Smooth muscle cell (in vitro differentiated cells): Measurements from ENCODE around the gene BORCS6. TPM values are rescaled to one million over a fixed set of nuclear protein-coding genes. Genes with fewer than 3 reads are reported as not detected.

ENCODE experiments used
- DNase-seq: peaks from one replicate; lab custom pipeline; 2025; ENCODE audit not compliant: unreplicated experiment; lab: John Stamatoyannopoulos, UW
- H2AFZ ChIP-seq: fragments of 200-600 bp; sonication (generic); 2 replicates; pipeline ENCODE4 v1.6.0; 2016; ENCODE audit warnings: antibody characterized with exemption, low read depth, mild to moderate bottlenecking
- H3F3A ChIP-seq: fragments of 200-600 bp; sonication (generic); 2 replicates; pipeline ENCODE4 v1.6.0; 2017; ENCODE audit warnings: antibody characterized with exemption, low read depth
- H3K27ac ChIP-seq: fragments of 200-600 bp; sonication (generic); 2 replicates; pipeline ENCODE4 v1.5.1; 2016; ENCODE audit warnings: low read depth, mild to moderate bottlenecking
- H3K27me3 ChIP-seq: fragments of 200-600 bp; sonication (generic); 2 replicates; pipeline ENCODE4 v1.6.1; 2016; ENCODE audit warnings: low read depth, mild to moderate bottlenecking
- H3K36me3 ChIP-seq: fragments of 200-600 bp; sonication (generic); 2 replicates; pipeline ENCODE4 v1.5.1; 2016; ENCODE audit warnings: low read depth
- H3K4me1 ChIP-seq: fragments of 200-600 bp; sonication (generic); 2 replicates; pipeline ENCODE4 v1.5.1; 2016; ENCODE audit warnings: low read depth
- H3K4me2 ChIP-seq: fragments of 200-600 bp; sonication (generic); 2 replicates; pipeline ENCODE4 v1.6.0; 2016; ENCODE audit warnings: mild to moderate bottlenecking
- H3K4me3 ChIP-seq: fragments of 200-600 bp; sonication (generic); 2 replicates; pipeline ENCODE4 v1.5.1; 2016; ENCODE audit warnings: mild to moderate bottlenecking
- H3K79me2 ChIP-seq: fragments of 200-600 bp; sonication (generic); 2 replicates; pipeline ENCODE4 v1.6.0; 2016; ENCODE audit warnings: low read depth, mild to moderate bottlenecking
- H3K9ac ChIP-seq: fragments of 200-600 bp; sonication (generic); 2 replicates; pipeline ENCODE4 v1.6.0; 2016; ENCODE audit warnings: low read depth
- H3K9me3 ChIP-seq: fragments of 200-600 bp; sonication (generic); replicated peaks from 2 replicates; pipeline ENCODE4 v1.5.1; 2016; ENCODE audit warnings: low read depth
- H4K20me1 ChIP-seq: fragments of 200-600 bp; sonication (generic); 2 replicates; pipeline ENCODE4 v1.6.0; 2016; ENCODE audit warnings: low read depth
- WGBS: methylation state at CpG from one replicate; pipeline ENCODE4 v1.1.7; 2016; ENCODE audit warnings: low lambda C conversion rate; 5-methylcytosine and 5-hydroxymethylcytosine counted together
- polyA plus RNA-seq: library from polyadenylated mRNA; unstranded; fragments of >200 nt; fragmentation: Nextera tagmentation; extraction: Ambion mirVana; gene quantifications from 2 replicates; pipeline ENCODE4 v1.2.1, GENCODE V29; 2016
- total RNA-seq: library from RNA; depleted of rRNA; stranded (reverse); fragments of >200 nt; gene quantifications from 2 replicates; pipeline ENCODE4 v1.2.3, GENCODE V29; 2014
- TF ChIP-seq, protein P1 (sequence below): fragments of 200-600 bp; sonication (generic); IDR thresholded peaks from 2 replicates; pipeline ENCODE4 v1.5.1; 2017; ENCODE audit warnings: borderline replicate concordance, mild to moderate bottlenecking, antibody characterized with exemption; ENCODE audit not compliant: insufficient read depth, poor library complexity, severe bottlenecking

Gene BORCS6
- total and polyA plus RNA-seq, 2 experiments from 2014 or later, result 3.2 to 6.3 TPM

DNA sequence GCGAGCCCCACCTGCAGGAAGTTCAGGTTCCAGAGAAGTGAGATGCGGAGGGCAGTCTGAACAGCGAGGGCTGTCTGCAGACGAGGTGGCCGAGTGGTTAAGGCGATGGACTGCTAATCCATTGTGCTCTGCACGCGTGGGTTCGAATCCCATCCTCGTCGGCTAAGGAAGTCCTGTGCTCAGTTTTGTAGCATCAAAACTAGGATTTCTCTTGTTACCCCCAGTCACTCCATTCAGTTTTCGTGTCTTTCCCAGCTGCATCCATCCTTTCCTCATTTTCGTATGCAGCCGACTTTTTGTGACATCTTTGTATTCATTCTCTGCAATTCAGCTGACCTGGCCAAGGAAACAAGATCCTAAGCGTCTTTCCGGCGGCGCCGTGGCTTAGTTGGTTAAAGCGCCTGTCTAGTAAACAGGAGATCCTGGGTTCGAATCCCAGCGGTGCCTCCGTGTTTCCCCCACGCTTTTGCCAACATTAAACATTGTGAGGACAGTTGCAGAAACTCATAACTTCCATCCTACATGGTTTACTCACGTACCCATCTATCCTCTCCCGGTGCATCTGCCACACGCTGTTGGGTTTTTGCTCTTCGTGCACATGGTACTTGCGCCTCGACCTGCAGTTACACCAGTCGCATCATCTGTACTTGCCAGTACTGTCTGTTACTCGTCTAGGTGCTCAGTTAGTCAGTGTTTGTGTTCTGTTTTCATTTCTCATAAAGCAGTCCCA lies 3.0 kb downstream of the BORCS6 start:
- H3K4me1 ChIP-seq, result peaks cover 12% of the 10 kb centered on the region
- H4K20me1 ChIP-seq, result peaks cover 19% of the 10 kb centered on the region
- peak overlapping the region; percentile 99 for H2AFZ ChIP-seq
- no peaks in the 10 kb centered on the region for H3K79me2 ChIP-seq
- TF ChIP-seq, protein P1, sequence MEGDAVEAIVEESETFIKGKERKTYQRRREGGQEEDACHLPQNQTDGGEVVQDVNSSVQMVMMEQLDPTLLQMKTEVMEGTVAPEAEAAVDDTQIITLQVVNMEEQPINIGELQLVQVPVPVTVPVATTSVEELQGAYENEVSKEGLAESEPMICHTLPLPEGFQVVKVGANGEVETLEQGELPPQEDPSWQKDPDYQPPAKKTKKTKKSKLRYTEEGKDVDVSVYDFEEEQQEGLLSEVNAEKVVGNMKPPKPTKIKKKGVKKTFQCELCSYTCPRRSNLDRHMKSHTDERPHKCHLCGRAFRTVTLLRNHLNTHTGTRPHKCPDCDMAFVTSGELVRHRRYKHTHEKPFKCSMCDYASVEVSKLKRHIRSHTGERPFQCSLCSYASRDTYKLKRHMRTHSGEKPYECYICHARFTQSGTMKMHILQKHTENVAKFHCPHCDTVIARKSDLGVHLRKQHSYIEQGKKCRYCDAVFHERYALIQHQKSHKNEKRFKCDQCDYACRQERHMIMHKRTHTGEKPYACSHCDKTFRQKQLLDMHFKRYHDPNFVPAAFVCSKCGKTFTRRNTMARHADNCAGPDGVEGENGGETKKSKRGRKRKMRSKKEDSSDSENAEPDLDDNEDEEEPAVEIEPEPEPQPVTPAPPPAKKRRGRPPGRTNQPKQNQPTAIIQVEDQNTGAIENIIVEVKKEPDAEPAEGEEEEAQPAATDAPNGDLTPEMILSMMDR, result no peak
- peak overlapping the region; percentile 88 for H3K4me2 ChIP-seq
- peak; percentile 88 for DNase-seq
- no peaks in the 10 kb centered on the region for H3K9me3 ChIP-seq
- no peaks in the 10 kb centered on the region for H3K36me3 ChIP-seq
- H3K27me3 ChIP-seq, result no peaks in the 10 kb centered on the region
- peaks cover 17% of the 10 kb centered on the region for H3F3A ChIP-seq
- H3K9ac ChIP-seq, result no peak overlapping the region
- H3K4me3 ChIP-seq, result peak overlapping the region; percentile 75
- peak overlapping the region; percentile 55 for H3K27ac ChIP-seq
- under 1% methylated on average over 32 of the region's 32 CpGs for WGBS

GRCh38 chr17:8186446-8186786 lies 3.6 kb downstream of the BORCS6 start:
- H3K36me3 ChIP-seq, result no peaks in the 10 kb centered on the region
- H3K4me1 ChIP-seq, result peaks cover 12% of the 10 kb centered on the region
- WGBS, result 1% methylated on average over 23 of the region's 23 CpGs
- peak overlapping the region; percentile 55 for H3K27ac ChIP-seq
- H3F3A ChIP-seq, result peaks cover 17% of the 10 kb centered on the region
- TF ChIP-seq, protein P1, result no peak
- H3K27me3 ChIP-seq, result no peaks in the 10 kb centered on the region
- DNase-seq, result no peak
- no peaks in the 10 kb centered on the region for H3K79me2 ChIP-seq
- no peaks in the 10 kb centered on the region for H3K9me3 ChIP-seq
- H4K20me1 ChIP-seq, result peaks cover 19% of the 10 kb centered on the region
- no peak overlapping the region for H3K9ac ChIP-seq
- H3K4me2 ChIP-seq, result peak overlapping the region; percentile 88
- peak overlapping the region; percentile 75 for H3K4me3 ChIP-seq
- H2AFZ ChIP-seq, result peak overlapping the region; percentile 99

GRCh38 chr17:8185582-8186445 lies 4.2 kb downstream of the BORCS6 start:
- Histone ChIP-seq H3K79me2 (no peaks in the 10 kb centered on the region), H3K27ac (no peak overlapping the region), H2AFZ (peak overlapping the region; percentile 99), H4K20me1 (peaks cover 19% of the 10 kb centered on the region), H3F3A (peaks cover 17% of the 10 kb centered on the region), H3K4me1 (peaks cover 12% of the 10 kb centered on the region), H3K4me3 (peak overlapping the region; percentile 75), H3K9me3 (no peaks in the 10 kb centered on the region), H3K4me2 (peak overlapping the region; percentile 88), H3K9ac (no peak overlapping the region), H3K27me3 (no peaks in the 10 kb centered on the region), H3K36me3 (no peaks in the 10 kb centered on the region)
- 3% methylated on average over 44 of the region's 44 CpGs for WGBS
- peak; percentile 87 for DNase-seq
- TF ChIP-seq, protein P1, result no peak
